ENCODE measurements around the gene ZCCHC4.

GRCh38 chr4:25350561-25350960, 38.0 kb downstream of the ZCCHC4 start:
- TF ChIP-seq CTCF (IDR thresholded peaks at IDR 0.05) = no peak
- no peak for TF ChIP-seq POLR2AphosphoS5 (IDR thresholded peaks at IDR 0.05)
- no peak for TF ChIP-seq POLR2A (IDR thresholded peaks at IDR 0.05)
- no peak for TF ChIP-seq EP300 (IDR thresholded peaks at IDR 0.05)

All from stomach (tissue), 4 donors.